Bladder microvascular endothelial cell (primary cell): ENCODE data around the gene TIFAB. TPM values are rescaled to one million over a fixed set of nuclear protein-coding genes. Genes with fewer than 3 reads are reported as not detected.

Experiments
- total RNA-seq: library from RNA; depleted of rRNA; stranded (reverse); fragments of >200 nt; gene quantifications from 2 replicates; pipeline ENCODE4 v1.2.3, GENCODE V29; 2014

The TIFAB gene
- not detected in 2 replicates for total RNA-seq

GRCh38 chr5:135452321-135453030 is at the start of gene TIFAB:
Gene TIFAB (minus strand): TSS chr5:135452351. CDS start chr5:135449939, 2,412 bp downstream.

GRCh38 chr5:135447298-135447929 is 4.7 kb downstream of the TIFAB start, which contains the start of gene DCANP1:
Gene DCANP1 (minus strand): TSS chr5:135447348. CDS start chr5:135447108, 240 bp downstream.

GRCh38 chr5:135398855-135399793 is 53.0 kb downstream of the TIFAB start, which contains the start of gene MACROH2A1:
Gene MACROH2A1 (minus strand): TSS chr5:135399231. CDS start chr5:135389093, 10,138 bp downstream.

Other genes starting within 250 kb of the TIFAB start
- gene MACROH2A1, start 53.1 kb downstream of the TIFAB start, total RNA-seq, result 121 and 178 TPM in 2 replicates
- not detected in 2 replicates for gene DCANP1, start 5.0 kb downstream of the TIFAB start, total RNA-seq
- not detected in 2 replicates for gene NEUROG1, start 83.6 kb upstream of the TIFAB start, total RNA-seq
- gene CXCL14, start 126.6 kb upstream of the TIFAB start, total RNA-seq, result not detected in 2 replicates